Measurements from ENCODE around the gene MBLAC1. TPM values are rescaled to one million over a fixed set of nuclear protein-coding genes. Genes with fewer than 3 reads are reported as not detected.

MBLAC1 gene
- total and polyA plus RNA-seq, 9 donors: 0.28 to 6.7 (median 4.1) TPM

- no peaks in the 10 kb centered on the region for H3K9me3 ChIP-seq
- no peaks in the 10 kb centered on the region for H3K36me3 ChIP-seq
- intact Hi-C loops (cut with DNase I): no loop called here
- H3K4me3 ChIP-seq: peak overlapping the region; percentile 85
- WGBS, 3 donors: 10 to 21% (median 14%) methylated on average over 25 to 32 of the region's 32 CpGs
- H3K4me1 ChIP-seq (ENCODE audit: insufficient read depth): peaks cover 3% of the 10 kb centered on the region
- no peak for TF ChIP-seq POLR2A (IDR thresholded peaks at IDR 0.05)
- TF ChIP-seq EP300 (IDR thresholded peaks at IDR 0.05): no peak
- H3K27me3 ChIP-seq: no peaks in the 10 kb centered on the region
- H3K27ac ChIP-seq: peak overlapping the region; percentile 2 to 75
- peak in 2 of 5 donors; percentile 41 to 68 for DNase-seq
Measured at GRCh38 chr7:100157334-100158228, 30.8 kb downstream of the MBLAC1 start.

- Histone ChIP-seq H3K27me3 (no peaks in the 10 kb centered on the region), H3K9me3 (no peaks in the 10 kb centered on the region), H3K4me3 (peak within 1 kb of the TSS; percentile 85), H3K36me3 (no peaks in the 10 kb centered on the region), H3K4me1 (ENCODE audit: insufficient read depth) (peaks cover 3% of the 10 kb centered on the region), H3K27ac (peak within 1 kb of the TSS; percentile 2 to 75)
- intact Hi-C loops (cut with DNase I): no loop called here
- peak; percentile 95 to 99 (median 97) for DNase-seq
- 1 to 2% (median 1%) methylated on average over 69 to 87 of the region's 87 CpGs for WGBS, 3 donors
- TF ChIP-seq CTCF (IDR thresholded peaks at IDR 0.05): no peak
- TF ChIP-seq EP300 (IDR thresholded peaks at IDR 0.05): no peak
- peak; percentile 31 for TF ChIP-seq POLR2A (IDR thresholded peaks at IDR 0.05)
Measured at GRCh38 chr7:100158229-100159098, 31.7 kb downstream of the MBLAC1 start, which contains the start of gene TRAPPC14. Gene TRAPPC14 (minus strand): TSS chr7:100158723. CDS start chr7:100158499, 224 bp downstream.

- WGBS, 3 donors: 67 to 70% (median 70%) methylated on average over 7 of the region's 7 CpGs
- intact Hi-C loops (cut with DNase I): no loop called here
Measured at GRCh38 chr7:100159099-100159623, 32.4 kb downstream of the MBLAC1 start.

GRCh38 chr7:100160067-100160466 is 33.3 kb downstream of the MBLAC1 start:
- Histone ChIP-seq H3K36me3 (no peaks in the 10 kb centered on the region), H3K4me3 (no peak overlapping the region), H3K9me3 (no peaks in the 10 kb centered on the region), H3K27ac (no peak overlapping the region), H3K27me3 (no peaks in the 10 kb centered on the region), H3K4me1 (ENCODE audit: insufficient read depth) (peaks cover 3% of the 10 kb centered on the region)
- WGBS, 3 donors: 79 to 88% (median 80%) methylated on average over 17 to 18 of the region's 18 CpGs
- DNase-seq: peak in 1 of 5 donors; percentile 35
- no peak for TF ChIP-seq POLR2A (IDR thresholded peaks at IDR 0.05)
- no peak for TF ChIP-seq CTCF (IDR thresholded peaks at IDR 0.05)
- no peak for TF ChIP-seq EP300 (IDR thresholded peaks at IDR 0.05)
- intact Hi-C loops (cut with DNase I): no loop called here

More at GRCh38 chr7:100159099-100159623, 32.4 kb downstream of the MBLAC1 start:
- no peaks in the 10 kb centered on the region for H3K27me3 ChIP-seq
- peak overlapping the region in 1 of 2 donors; percentile 75 for H3K27ac ChIP-seq
- DNase-seq: peak in 1 of 5 donors; percentile 33
- peaks cover 3% of the 10 kb centered on the region for H3K4me1 ChIP-seq (ENCODE audit: insufficient read depth)
- no peaks in the 10 kb centered on the region for H3K36me3 ChIP-seq
- TF ChIP-seq CTCF (IDR thresholded peaks at IDR 0.05) (no peak), POLR2A (IDR thresholded peaks at IDR 0.05) (no peak), EP300 (IDR thresholded peaks at IDR 0.05) (no peak)
- no peaks in the 10 kb centered on the region for H3K9me3 ChIP-seq
- H3K4me3 ChIP-seq: peak overlapping the region; percentile 85
